Skeletal muscle tissue (tissue), 4 donors: ENCODE data around the gene CHD2. TPM values are rescaled to one million over a fixed set of nuclear protein-coding genes. Genes with fewer than 3 reads are reported as not detected.

Experiments
- H3K27ac ChIP-seq: one replicate; pipeline ENCODE4 v1.7.0; 2013; ENCODE audit warnings: mild to moderate bottlenecking, low read depth, low read length, inconsistent platforms
- H3K27me3 ChIP-seq, 3 donors: one replicate each; pipeline ENCODE4 v1.7.0; 2013; ENCODE audit warnings: low read length in 3 of 3; ENCODE audit not compliant: control insufficient read depth in 3 of 3, insufficient read depth in 3 of 3
- H3K36me3 ChIP-seq, 3 donors: one replicate each; pipeline ENCODE4 v1.7.0; 2013; ENCODE audit warnings: low read length in 3 of 3; ENCODE audit not compliant: control insufficient read depth in 3 of 3, insufficient read depth in 3 of 3
- H3K4me1 ChIP-seq, 3 donors: one replicate each; pipeline ENCODE4 v1.7.0; 2013; ENCODE audit warnings: low read length in 3 of 3, mild to moderate bottlenecking in 3 of 3; ENCODE audit not compliant: control insufficient read depth in 3 of 3, insufficient read depth in 3 of 3
- H3K4me3 ChIP-seq, 3 donors: one replicate each; pipeline ENCODE4 v1.7.0; 2013; ENCODE audit warnings: low read length in 3 of 3
- H3K9ac ChIP-seq, 3 donors: one replicate each; pipeline ENCODE4 v1.7.0; 2013; ENCODE audit warnings: low read length in 3 of 3, mild to moderate bottlenecking in 3 of 3, moderate library complexity in 2 of 3, low read depth in 1 of 3
- H3K9me3 ChIP-seq, 3 donors: one replicate each; pipeline ENCODE4 v1.7.0; 2013; ENCODE audit warnings: low read length in 3 of 3; ENCODE audit not compliant: control insufficient read depth in 3 of 3
- total RNA-seq: library from RNA; depleted of rRNA; stranded (reverse); fragments of >200 nt; gene quantifications from one replicate; pipeline ENCODE4 v1.2.3, GENCODE V29; 2014
- donor health status: Osteomylitis.

The CHD2 gene
- total RNA-seq, 1 donor from 2014 or later, result 105 TPM

- H3K4me1 ChIP-seq, result peaks cover 9 to 24% (median 15%) of the 10 kb centered on the region in 3 donors
- no peak overlapping the region for H3K27ac ChIP-seq
- H3K36me3 ChIP-seq, result peaks cover 0 to 5% (median 0%) of the 10 kb centered on the region in 3 donors
- H3K27me3 ChIP-seq, result no peaks in the 10 kb centered on the region
- no peaks in the 10 kb centered on the region for H3K9me3 ChIP-seq
- H3K4me3 ChIP-seq, result no peak overlapping the region
- H3K9ac ChIP-seq, result no peak overlapping the region
Observed at GRCh38 chr15:92878593-92879053, 21.5 kb upstream of the CHD2 start.

- Histone ChIP-seq H3K4me1 (peaks cover 9 to 24% (median 15%) of the 10 kb centered on the region in 3 donors), H3K27ac (peak overlapping the region; percentile 90), H3K36me3 (peaks cover 0 to 7% (median 0%) of the 10 kb centered on the region in 3 donors), H3K9ac (peak overlapping the region in 1 of 3 donors; percentile 21), H3K27me3 (no peaks in the 10 kb centered on the region), H3K4me3 (no peak overlapping the region), H3K9me3 (no peaks in the 10 kb centered on the region)
Observed at GRCh38 chr15:92879949-92880725, 20.0 kb upstream of the CHD2 start.

GRCh38 chr15:92880796-92881195 lies 19.3 kb upstream of the CHD2 start:
- Histone ChIP-seq H3K4me3 (no peak overlapping the region), H3K36me3 (peaks cover 0 to 7% (median 2%) of the 10 kb centered on the region in 3 donors), H3K27me3 (no peaks in the 10 kb centered on the region), H3K27ac (peak overlapping the region; percentile 90), H3K9me3 (no peaks in the 10 kb centered on the region), H3K4me1 (peaks cover 9 to 24% (median 15%) of the 10 kb centered on the region in 3 donors), H3K9ac (peak overlapping the region in 1 of 3 donors; percentile 21)

GRCh38 chr15:92881211-92881754 lies 18.8 kb upstream of the CHD2 start:
- Histone ChIP-seq H3K27me3 (no peaks in the 10 kb centered on the region), H3K4me1 (peaks cover 12 to 24% (median 18%) of the 10 kb centered on the region in 3 donors), H3K9ac (peak overlapping the region; percentile 21 to 86 (median 64)), H3K9me3 (no peaks in the 10 kb centered on the region), H3K36me3 (peaks cover 2 to 7% (median 6%) of the 10 kb centered on the region in 3 donors), H3K27ac (peak overlapping the region; percentile 90), H3K4me3 (peak overlapping the region; percentile 56 to 72 (median 63))

GRCh38 chr15:92881802-92882696 lies 18.1 kb upstream of the CHD2 start:
- Histone ChIP-seq H3K27ac (peak overlapping the region; percentile 99), H3K9ac (peak overlapping the region; percentile 64 to 88 (median 86)), H3K36me3 (peaks cover 7 to 9% (median 7%) of the 10 kb centered on the region in 3 donors), H3K4me3 (peak overlapping the region; percentile 56 to 72 (median 63)), H3K9me3 (no peaks in the 10 kb centered on the region), H3K4me1 (peaks cover 14 to 26% (median 18%) of the 10 kb centered on the region in 3 donors), H3K27me3 (no peaks in the 10 kb centered on the region)

- peaks cover 14 to 31% (median 18%) of the 10 kb centered on the region in 3 donors for H3K4me1 ChIP-seq
- H3K9ac ChIP-seq, result peak overlapping the region; percentile 92 to 97 (median 94)
Observed at GRCh38 chr15:92882697-92883162, 17.4 kb upstream of the CHD2 start.

GRCh38 chr15:92883163-92883875 lies 16.8 kb upstream of the CHD2 start:
- Histone ChIP-seq H3K27me3 (no peaks in the 10 kb centered on the region), H3K9me3 (no peaks in the 10 kb centered on the region), H3K4me3 (peak overlapping the region; percentile 72 to 96 (median 81)), H3K9ac (peak overlapping the region; percentile 92 to 97 (median 94)), H3K27ac (peak overlapping the region; percentile 99), H3K4me1 (peaks cover 16 to 37% (median 18%) of the 10 kb centered on the region in 3 donors), H3K36me3 (peaks cover 7 to 12% (median 7%) of the 10 kb centered on the region in 3 donors)

More at GRCh38 chr15:92882697-92883162, 17.4 kb upstream of the CHD2 start:
- peak overlapping the region; percentile 99 for H3K27ac ChIP-seq
- no peaks in the 10 kb centered on the region for H3K27me3 ChIP-seq
- no peaks in the 10 kb centered on the region for H3K9me3 ChIP-seq
- peak overlapping the region; percentile 72 to 96 (median 81) for H3K4me3 ChIP-seq
- H3K36me3 ChIP-seq, result peaks cover 7 to 12% (median 7%) of the 10 kb centered on the region in 3 donors

GRCh38 chr15:92883876-92884435 lies 16.2 kb upstream of the CHD2 start:
- Histone ChIP-seq H3K4me3 (peak overlapping the region; percentile 72 to 96 (median 81)), H3K9ac (peak overlapping the region; percentile 92 to 97 (median 94)), H3K4me1 (peaks cover 14 to 37% (median 14%) of the 10 kb centered on the region in 3 donors), H3K27ac (peak overlapping the region; percentile 99), H3K36me3 (peaks cover 7 to 12% (median 7%) of the 10 kb centered on the region in 3 donors), H3K27me3 (no peaks in the 10 kb centered on the region), H3K9me3 (no peaks in the 10 kb centered on the region)
